Endodermal cell (in vitro differentiated cells): Measurements from ENCODE around the gene SLC25A44. TPM values are rescaled to one million over a fixed set of nuclear protein-coding genes. Genes with fewer than 3 reads are reported as not detected.
"Not testable (repeated sequence)": the region's sequence is repeated elsewhere in the genome, so short reads cannot be mapped to it uniquely, and the experiment has no call there.

Source experiments
- DNase-seq: peaks from one replicate; pipeline ENCODE4 v3.0.0-alpha.2; 2017
- H3K27ac ChIP-seq: 2 replicates; pipeline ENCODE4 v1.5.1; 2013; ENCODE audit warnings: mild to moderate bottlenecking, low read depth, low read length, moderate library complexity
- H3K27me3 ChIP-seq: 2 replicates; pipeline ENCODE4 v1.6.1; 2013; ENCODE audit warnings: mild to moderate bottlenecking, low read length, moderate library complexity; ENCODE audit not compliant: insufficient read depth, control insufficient read depth, poor library complexity, severe bottlenecking
- H3K36me3 ChIP-seq: 2 replicates; pipeline ENCODE4 v1.7.0; 2013; ENCODE audit warnings: mild to moderate bottlenecking, low read length, moderate library complexity; ENCODE audit not compliant: control insufficient read depth, insufficient read depth
- H3K4me1 ChIP-seq: one replicate; pipeline ENCODE4 v1.7.0; 2013; ENCODE audit warnings: low read length; ENCODE audit not compliant: control insufficient read depth, insufficient read depth
- H3K4me3 ChIP-seq: 2 replicates; pipeline ENCODE4 v1.5.1; 2013; ENCODE audit warnings: mild to moderate bottlenecking, low read length, moderate library complexity
- H3K9ac ChIP-seq: 2 replicates; pipeline ENCODE4 v1.6.1; 2013; ENCODE audit warnings: mild to moderate bottlenecking, low read length, moderate library complexity; ENCODE audit not compliant: poor library complexity, severe bottlenecking; ENCODE audit errors: extremely low read depth
- H3K9me3 ChIP-seq: 2 replicates; pipeline ENCODE4 v1.6.1; 2013; ENCODE audit warnings: mild to moderate bottlenecking, low read length, moderate library complexity; ENCODE audit not compliant: control insufficient read depth
- H3K27ac Mint-ChIP-seq: 2 replicates; pipeline ENCODE4 v1.8.0; 2020; ENCODE audit warnings: mixed read lengths
- H3K27me3 Mint-ChIP-seq: 2 replicates; pipeline ENCODE4 v1.8.0; 2021; ENCODE audit warnings: mild to moderate bottlenecking, mixed read lengths; ENCODE audit not compliant: insufficient read depth
- H3K36me3 Mint-ChIP-seq: 2 replicates; pipeline ENCODE4 v1.8.0; 2020; ENCODE audit warnings: low read depth, mixed read lengths
- H3K4me1 Mint-ChIP-seq: 2 replicates; pipeline ENCODE4 v1.8.0; 2020; ENCODE audit warnings: mixed read lengths
- H3K4me3 Mint-ChIP-seq: 2 replicates; pipeline ENCODE4 v1.8.0; 2020; ENCODE audit warnings: mild to moderate bottlenecking, moderate library complexity, mixed read lengths
- H3K9me3 Mint-ChIP-seq: 2 replicates; pipeline ENCODE4 v1.8.0; 2020; ENCODE audit warnings: mild to moderate bottlenecking, mixed read lengths
- CTCF ChIP-seq: fragments of 200-600 bp; sonication (generic); conservative IDR thresholded peaks from 2 replicates; pipeline ENCODE4 v1.5.0; 2021; ENCODE audit warnings: antibody characterized with exemption, mild to moderate bottlenecking
- WGBS, 2 experiments: methylation state at CpG; one replicate each; pipeline versions ENCODE4 v1.1.5 to v1.1.7; 2013; ENCODE audit warnings: missing lambda C conversion rate in 2 of 2, mixed read lengths in 1 of 2; ENCODE audit not compliant: insufficient coverage in 1 of 2, insufficient read length in 1 of 2; 5-methylcytosine and 5-hydroxymethylcytosine counted together
- total RNA-seq, 2 donors: library from RNA; stranded (reverse); fragmentation: NEBNext Ultra II Directional in 1 of 2; extraction: Animal tissue kit (Norgen Biotek cat#: 25700) in 1 of 2; gene quantifications; 2 replicates in 1 of 2; 3 replicates in 1 of 2; pipeline ENCODE4 v1.2.1, GENCODE V29; 2021

Gene SLC25A44
- total RNA-seq, 2 donors from 2014 or later = 20.9 to 22.7 TPM

- peaks cover 30% of the 10 kb centered on the region for H3K4me1 Mint-ChIP-seq
- H3K36me3 Mint-ChIP-seq = peaks cover 56% of the 10 kb centered on the region
- Histone ChIP-seq H3K36me3 (peaks cover 47% of the 10 kb centered on the region), H3K9ac (peak within 1 kb of the TSS; percentile 94), H3K27me3 (no peaks in the 10 kb centered on the region), H3K4me3 (peak within 1 kb of the TSS; percentile 89), H3K9me3 (no peaks in the 10 kb centered on the region), H3K4me1 (no peaks in the 10 kb centered on the region), H3K27ac (peak within 1 kb of the TSS; percentile 95)
- no peak for TF ChIP-seq CTCF
- peak within 1 kb of the TSS; percentile 100 for H3K27ac Mint-ChIP-seq
- 0% methylated on average over 29 to 61 of the region's 61 CpGs for WGBS, 2 experiments
- H3K9me3 Mint-ChIP-seq = no peaks in the 10 kb centered on the region
- peak within 1 kb of the TSS; percentile 89 for H3K4me3 Mint-ChIP-seq
- DNase-seq = peak; percentile 99
- no peaks in the 10 kb centered on the region for H3K27me3 Mint-ChIP-seq
Measured at GRCh38 chr1:156212833-156213643, 19.1 kb downstream of the SLC25A44 start, which contains the start of gene PMF1. TSS of gene PMF1 (plus strand) at chr1:156213007. CDS start at chr1:156213016, 9 bp downstream.

GRCh38 chr1:156213644-156213966, 19.7 kb downstream of the SLC25A44 start:
- Histone ChIP-seq H3K9ac (peak overlapping the region; percentile 94), H3K4me1 (no peaks in the 10 kb centered on the region), H3K4me3 (peak overlapping the region; percentile 89), H3K27ac (peak overlapping the region; percentile 95), H3K36me3 (peaks cover 43% of the 10 kb centered on the region), H3K27me3 (no peaks in the 10 kb centered on the region), H3K9me3 (no peaks in the 10 kb centered on the region)
- TF ChIP-seq CTCF = no peak
- Mint-ChIP-seq H3K27ac (peak overlapping the region; percentile 100), H3K36me3 (peaks cover 56% of the 10 kb centered on the region), H3K4me3 (peak overlapping the region; percentile 89), H3K4me1 (peaks cover 31% of the 10 kb centered on the region), H3K9me3 (no peaks in the 10 kb centered on the region), H3K27me3 (no peaks in the 10 kb centered on the region)
- DNase-seq = no peak
- 35 to 50% methylated on average over 6 to 10 of the region's 11 CpGs for WGBS, 2 experiments

GRCh38 chr1:156214024-156214748, 20.3 kb downstream of the SLC25A44 start:
- 89 to 93% methylated on average over 15 to 16 of the region's 16 CpGs for WGBS, 2 experiments

GRCh38 chr1:156216361-156217086, 22.6 kb downstream of the SLC25A44 start:
- not testable (repeated sequence) for H3K4me3 ChIP-seq, H3K4me3 Mint-ChIP-seq, DNase-seq, H3K4me1 ChIP-seq, H3K27me3 Mint-ChIP-seq, H3K9me3 ChIP-seq, H3K27me3 ChIP-seq, H3K27ac Mint-ChIP-seq, H3K9ac ChIP-seq, H3K27ac ChIP-seq, H3K9me3 Mint-ChIP-seq
- peaks cover 21% of the 10 kb centered on the region for H3K4me1 Mint-ChIP-seq
- peaks cover 51% of the 10 kb centered on the region for H3K36me3 Mint-ChIP-seq
- H3K36me3 ChIP-seq = peaks cover 30% of the 10 kb centered on the region
- 95% methylated on average over 35 to 52 of the region's 55 CpGs for WGBS, 2 experiments

More at GRCh38 chr1:156214024-156214748, 20.3 kb downstream of the SLC25A44 start:
- Mint-ChIP-seq H3K27me3 (no peaks in the 10 kb centered on the region), H3K9me3 (no peaks in the 10 kb centered on the region), H3K36me3 (peaks cover 52% of the 10 kb centered on the region), H3K27ac (peak overlapping the region; percentile 86), H3K4me1 (peaks cover 25% of the 10 kb centered on the region), H3K4me3 (peak overlapping the region; percentile 89)
- Histone ChIP-seq H3K36me3 (peaks cover 41% of the 10 kb centered on the region), H3K9ac (no peak overlapping the region), H3K9me3 (no peaks in the 10 kb centered on the region), H3K4me3 (peak overlapping the region; percentile 89), H3K27ac (no peak overlapping the region), H3K4me1 (no peaks in the 10 kb centered on the region), H3K27me3 (no peaks in the 10 kb centered on the region)
- no peak for TF ChIP-seq CTCF
- peak; percentile 47 for DNase-seq
